ENCODE results near the gene CLIP4. TPM values are rescaled to one million over a fixed set of nuclear protein-coding genes. Genes with fewer than 3 reads are reported as not detected.

The CLIP4 gene
- total RNA-seq, 1 experiment from 2014 or later: 1.2 TPM

GRCh38 chr2:29066997-29067605 is 48.1 kb upstream of the CLIP4 start:
- Mint-ChIP-seq H3K27ac (ENCODE audit: unreplicated experiment) (no peak overlapping the region), H3K36me3 (ENCODE audit: insufficient read depth, unreplicated experiment) (no peaks in the 10 kb centered on the region), H3K9me3 (ENCODE audit: unreplicated experiment) (no peaks in the 10 kb centered on the region), H3K27me3 (ENCODE audit: insufficient read depth, unreplicated experiment) (no peaks in the 10 kb centered on the region), H3K4me3 (ENCODE audit: unreplicated experiment) (no peak overlapping the region), H3K4me1 (ENCODE audit: low read depth, unreplicated experiment) (peaks cover 12% of the 10 kb centered on the region)
- Histone ChIP-seq H3K27me3 (replicated peaks; ENCODE audit: control insufficient read depth, insufficient read depth, low read length) (no peaks in the 10 kb centered on the region), H3K9me3 (no peaks in the 10 kb centered on the region), H3K36me3 (ENCODE audit: control insufficient read depth, insufficient read depth, low read length) (no peaks in the 10 kb centered on the region), H3K4me1 (peaks cover 12% of the 10 kb centered on the region), H3K4me3 (ENCODE audit: low read depth, low read length) (no peak overlapping the region)
- no peak for DNase-seq
- ChIA-PET POLR2A (no interaction called here), CTCF (no interaction called here)
- intact Hi-C loops (cut with micrococcal nuclease; ENCODE audit: unreplicated experiment): no loop called here
- no TSS peak for BruUV-seq (replicated peaks)
- no peak for TF ChIP-seq CTCF (IDR thresholded peaks at IDR 0.05; ENCODE audit: insufficient read depth in 1 of 2, low read depth in 1 of 2, low read length in 1 of 2, severe bottlenecking in 1 of 2, unreplicated experiment in 1 of 2)

- no peaks in the 10 kb centered on the region for H3K27me3 Mint-ChIP-seq (ENCODE audit: insufficient read depth, unreplicated experiment)
- Histone ChIP-seq H3K27me3 (replicated peaks; ENCODE audit: control insufficient read depth, insufficient read depth, low read length) (no peaks in the 10 kb centered on the region), H3K9me3 (no peaks in the 10 kb centered on the region), H3K36me3 (ENCODE audit: control insufficient read depth, insufficient read depth, low read length) (no peaks in the 10 kb centered on the region), H3K4me3 (ENCODE audit: low read depth, low read length) (no peak overlapping the region), H3K4me1 (peaks cover 12% of the 10 kb centered on the region)
- H3K27ac Mint-ChIP-seq (ENCODE audit: unreplicated experiment): no peak overlapping the region
- peaks cover 11% of the 10 kb centered on the region for H3K4me1 Mint-ChIP-seq (ENCODE audit: low read depth, unreplicated experiment)
- H3K9me3 Mint-ChIP-seq (ENCODE audit: unreplicated experiment): no peaks in the 10 kb centered on the region
- POLR2A ChIA-PET: no interaction called here
- no peak for DNase-seq
- TF ChIP-seq CTCF (IDR thresholded peaks at IDR 0.05; ENCODE audit: insufficient read depth in 1 of 2, low read depth in 1 of 2, low read length in 1 of 2, severe bottlenecking in 1 of 2, unreplicated experiment in 1 of 2): no peak
- no peaks in the 10 kb centered on the region for H3K36me3 Mint-ChIP-seq (ENCODE audit: insufficient read depth, unreplicated experiment)
- no peak overlapping the region for H3K4me3 Mint-ChIP-seq (ENCODE audit: unreplicated experiment)
- BruUV-seq (replicated peaks): no TSS peak
- intact Hi-C loops (cut with micrococcal nuclease; ENCODE audit: unreplicated experiment): no loop called here
- CTCF ChIA-PET: interaction anchor here (1.2 kb wide), 1 partner anchor 140 kb away, joined by 3 read pairs; no protein-coding TSS in a partner anchor
These were observed 46.7 kb upstream of the CLIP4 start for GRCh38 chr2:29068513-29068912.

DNA sequence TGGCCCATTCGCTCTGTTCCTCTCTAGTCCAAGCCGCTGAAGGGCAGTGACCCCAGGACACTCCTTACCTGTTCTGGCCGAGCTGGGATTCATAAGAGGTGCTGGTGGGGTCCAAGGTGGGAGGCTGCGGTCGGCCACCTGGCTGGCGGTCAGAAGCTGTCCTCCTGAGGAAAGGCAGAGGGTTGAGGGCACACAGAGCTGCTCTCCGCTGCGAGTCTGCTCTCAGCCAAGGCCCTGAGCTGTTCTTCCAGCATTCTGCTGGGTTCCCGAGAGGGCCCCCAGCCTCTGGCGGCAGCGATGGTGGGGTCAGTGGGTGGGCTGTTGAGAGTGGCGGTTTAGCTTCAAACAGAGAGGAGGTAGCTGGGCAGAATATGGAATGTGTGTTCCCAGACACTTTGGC is 44.7 kb upstream of the CLIP4 start:
- Histone ChIP-seq H3K4me3 (ENCODE audit: low read depth, low read length) (no peak overlapping the region), H3K9me3 (no peaks in the 10 kb centered on the region), H3K27me3 (replicated peaks; ENCODE audit: control insufficient read depth, insufficient read depth, low read length) (no peaks in the 10 kb centered on the region), H3K36me3 (ENCODE audit: control insufficient read depth, insufficient read depth, low read length) (no peaks in the 10 kb centered on the region), H3K4me1 (no peaks in the 10 kb centered on the region)
- no peaks in the 10 kb centered on the region for H3K4me1 Mint-ChIP-seq (ENCODE audit: low read depth, unreplicated experiment)
- CTCF ChIA-PET: no interaction called here
- DNase-seq: no peak
- POLR2A ChIA-PET: no interaction called here
- no peaks in the 10 kb centered on the region for H3K27me3 Mint-ChIP-seq (ENCODE audit: insufficient read depth, unreplicated experiment)
- no TSS peak for BruUV-seq (replicated peaks)
- no peak for TF ChIP-seq CTCF (IDR thresholded peaks at IDR 0.05; ENCODE audit: insufficient read depth in 1 of 2, low read depth in 1 of 2, low read length in 1 of 2, severe bottlenecking in 1 of 2, unreplicated experiment in 1 of 2)
- no peak overlapping the region for H3K27ac Mint-ChIP-seq (ENCODE audit: unreplicated experiment)
- no peak overlapping the region for H3K4me3 Mint-ChIP-seq (ENCODE audit: unreplicated experiment)
- intact Hi-C loops (cut with micrococcal nuclease; ENCODE audit: unreplicated experiment): no loop called here
- H3K9me3 Mint-ChIP-seq (ENCODE audit: unreplicated experiment): no peaks in the 10 kb centered on the region
- no peaks in the 10 kb centered on the region for H3K36me3 Mint-ChIP-seq (ENCODE audit: insufficient read depth, unreplicated experiment)

All from Caco-2 (cell line).